SK-N-SH treated with all-trans-retinoic acid at 6 μM for 48 hours (cell line): ENCODE measurements around the gene HPS1.

Source experiments
- ARNTL ChIP-seq: fragments of 450-650 bp; formaldehyde crosslinking; IDR thresholded peaks from 2 replicates; pipeline ENCODE4 v1.5.0; 2020; ENCODE audit warnings: low read depth, mild to moderate bottlenecking, moderate library complexity, borderline replicate concordance
- CREB5 ChIP-seq: fragments of 250-450 bp; sonication (Bioruptor Pico); IDR thresholded peaks from 2 replicates; pipeline ENCODE4 v1.5.1; 2020; ENCODE audit warnings: low read depth, mild to moderate bottlenecking, moderate library complexity
- ISL1 ChIP-seq: fragments of 250-450 bp; sonication (Bioruptor Pico); IDR thresholded peaks from 2 replicates; pipeline ENCODE4 v2.1.2; 2022; ENCODE audit warnings: mild to moderate bottlenecking, moderate library complexity
- PATZ1 ChIP-seq: fragments of 250-450 bp; sonication (Bioruptor Pico); IDR thresholded peaks from 2 replicates; pipeline ENCODE4 v1.8.0; 2020; ENCODE audit warnings: mild to moderate bottlenecking, moderate library complexity, borderline replicate concordance
- PPARA ChIP-seq: fragments of 250-450 bp; sonication (Bioruptor Pico); IDR thresholded peaks from 2 replicates; pipeline ENCODE4 v1.5.0; 2020; ENCODE audit warnings: mild to moderate bottlenecking, borderline replicate concordance
- RARB ChIP-seq: fragments of 250-450 bp; sonication (Bioruptor Pico); IDR thresholded peaks from 2 replicates; pipeline ENCODE4 v1.8.0; 2021; ENCODE audit warnings: mild to moderate bottlenecking, moderate library complexity
- SNAI2 ChIP-seq: fragments of 250-450 bp; sonication (Bioruptor Pico); IDR thresholded peaks from 2 replicates; pipeline ENCODE4 v1.5.0; 2020; ENCODE audit warnings: mild to moderate bottlenecking, moderate library complexity
- TCF4 ChIP-seq: fragments of 250-450 bp; sonication (Bioruptor Pico); IDR thresholded peaks from 2 replicates; pipeline ENCODE4 v1.8.0; 2021; ENCODE audit warnings: mild to moderate bottlenecking, moderate library complexity, borderline replicate concordance
- TOX ChIP-seq: fragments of 250-450 bp; sonication (Bioruptor Pico); IDR thresholded peaks from 2 replicates; pipeline ENCODE4 v1.8.0; 2021; ENCODE audit warnings: mild to moderate bottlenecking, moderate library complexity, borderline replicate concordance
- ZNF565 ChIP-seq: fragments of 450-650 bp; formaldehyde crosslinking; conservative IDR thresholded peaks from 2 replicates; pipeline ENCODE4 v1.5.0; 2020; ENCODE audit warnings: low read depth, mild to moderate bottlenecking, moderate library complexity
- ZNF70 ChIP-seq: fragments of 450-650 bp; formaldehyde crosslinking; IDR thresholded peaks from 2 replicates; pipeline ENCODE4 v1.5.0; 2020; ENCODE audit warnings: mild to moderate bottlenecking, moderate library complexity
- ZNF8 ChIP-seq: fragments of 450-650 bp; formaldehyde crosslinking; IDR thresholded peaks from 2 replicates; pipeline ENCODE4 v1.5.0; 2020; ENCODE audit warnings: mild to moderate bottlenecking, moderate library complexity
- TF ChIP-seq, protein P1 (sequence below): fragments of 250-450 bp; sonication (Bioruptor Pico); IDR thresholded peaks from 2 replicates; pipeline ENCODE4 v1.8.0; 2021; ENCODE audit warnings: low read depth, mild to moderate bottlenecking, moderate library complexity, borderline replicate concordance
- TF ChIP-seq, protein P2 (sequence below): fragments of 250-450 bp; sonication (Bioruptor Pico); IDR thresholded peaks from 2 replicates; pipeline ENCODE4 v1.5.0; 2020; ENCODE audit warnings: mild to moderate bottlenecking, moderate library complexity

GRCh38 chr10:98444314-98445006 is 2.3 kb downstream of the HPS1 start:
- TF ChIP-seq CREB5 (CRISPR knock-in tag) (no peak), PATZ1 (CRISPR knock-in tag) (no peak), TCF4 (no peak), ISL1 (no peak), TOX (no peak), ZNF8 (CRISPR knock-in tag) (no peak), PPARA (CRISPR knock-in tag) (no peak), ZNF70 (no peak), ZNF565 (CRISPR knock-in tag) (no peak), ARNTL (CRISPR knock-in tag) (no peak), RARB (CRISPR knock-in tag) (no peak), SNAI2 (CRISPR knock-in tag) (no peak)
- TF ChIP-seq, protein P1, sequence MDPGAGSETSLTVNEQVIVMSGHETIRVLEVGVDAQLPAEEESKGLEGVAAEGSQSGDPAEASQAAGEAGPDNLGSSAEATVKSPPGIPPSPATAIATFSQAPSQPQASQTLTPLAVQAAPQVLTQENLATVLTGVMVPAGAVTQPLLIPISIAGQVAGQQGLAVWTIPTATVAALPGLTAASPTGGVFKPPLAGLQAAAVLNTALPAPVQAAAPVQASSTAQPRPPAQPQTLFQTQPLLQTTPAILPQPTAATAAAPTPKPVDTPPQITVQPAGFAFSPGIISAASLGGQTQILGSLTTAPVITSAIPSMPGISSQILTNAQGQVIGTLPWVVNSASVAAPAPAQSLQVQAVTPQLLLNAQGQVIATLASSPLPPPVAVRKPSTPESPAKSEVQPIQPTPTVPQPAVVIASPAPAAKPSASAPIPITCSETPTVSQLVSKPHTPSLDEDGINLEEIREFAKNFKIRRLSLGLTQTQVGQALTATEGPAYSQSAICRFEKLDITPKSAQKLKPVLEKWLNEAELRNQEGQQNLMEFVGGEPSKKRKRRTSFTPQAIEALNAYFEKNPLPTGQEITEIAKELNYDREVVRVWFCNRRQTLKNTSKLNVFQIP (CRISPR knock-in tag), result no peak
- TF ChIP-seq, protein P2, sequence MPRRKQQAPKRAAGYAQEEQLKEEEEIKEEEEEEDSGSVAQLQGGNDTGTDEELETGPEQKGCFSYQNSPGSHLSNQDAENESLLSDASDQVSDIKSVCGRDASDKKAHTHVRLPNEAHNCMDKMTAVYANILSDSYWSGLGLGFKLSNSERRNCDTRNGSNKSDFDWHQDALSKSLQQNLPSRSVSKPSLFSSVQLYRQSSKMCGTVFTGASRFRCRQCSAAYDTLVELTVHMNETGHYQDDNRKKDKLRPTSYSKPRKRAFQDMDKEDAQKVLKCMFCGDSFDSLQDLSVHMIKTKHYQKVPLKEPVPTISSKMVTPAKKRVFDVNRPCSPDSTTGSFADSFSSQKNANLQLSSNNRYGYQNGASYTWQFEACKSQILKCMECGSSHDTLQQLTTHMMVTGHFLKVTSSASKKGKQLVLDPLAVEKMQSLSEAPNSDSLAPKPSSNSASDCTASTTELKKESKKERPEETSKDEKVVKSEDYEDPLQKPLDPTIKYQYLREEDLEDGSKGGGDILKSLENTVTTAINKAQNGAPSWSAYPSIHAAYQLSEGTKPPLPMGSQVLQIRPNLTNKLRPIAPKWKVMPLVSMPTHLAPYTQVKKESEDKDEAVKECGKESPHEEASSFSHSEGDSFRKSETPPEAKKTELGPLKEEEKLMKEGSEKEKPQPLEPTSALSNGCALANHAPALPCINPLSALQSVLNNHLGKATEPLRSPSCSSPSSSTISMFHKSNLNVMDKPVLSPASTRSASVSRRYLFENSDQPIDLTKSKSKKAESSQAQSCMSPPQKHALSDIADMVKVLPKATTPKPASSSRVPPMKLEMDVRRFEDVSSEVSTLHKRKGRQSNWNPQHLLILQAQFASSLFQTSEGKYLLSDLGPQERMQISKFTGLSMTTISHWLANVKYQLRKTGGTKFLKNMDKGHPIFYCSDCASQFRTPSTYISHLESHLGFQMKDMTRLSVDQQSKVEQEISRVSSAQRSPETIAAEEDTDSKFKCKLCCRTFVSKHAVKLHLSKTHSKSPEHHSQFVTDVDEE (CRISPR knock-in tag), result no peak
